HG03280 (cell line): ENCODE results near the gene ZNF891.
A peak's percentile ranks its signal among the peaks of the same experiment; 100 is the strongest.

ENCODE experiments used
- ATAC-seq: cut with Tn5 transposase; IDR thresholded peaks from one replicate; pipeline ENCODE4 v1.9.1; 2021; ENCODE audit warnings: mild to moderate bottlenecking, moderate library complexity; ENCODE audit not compliant: unreplicated experiment

The ZNF891 gene

DNA sequence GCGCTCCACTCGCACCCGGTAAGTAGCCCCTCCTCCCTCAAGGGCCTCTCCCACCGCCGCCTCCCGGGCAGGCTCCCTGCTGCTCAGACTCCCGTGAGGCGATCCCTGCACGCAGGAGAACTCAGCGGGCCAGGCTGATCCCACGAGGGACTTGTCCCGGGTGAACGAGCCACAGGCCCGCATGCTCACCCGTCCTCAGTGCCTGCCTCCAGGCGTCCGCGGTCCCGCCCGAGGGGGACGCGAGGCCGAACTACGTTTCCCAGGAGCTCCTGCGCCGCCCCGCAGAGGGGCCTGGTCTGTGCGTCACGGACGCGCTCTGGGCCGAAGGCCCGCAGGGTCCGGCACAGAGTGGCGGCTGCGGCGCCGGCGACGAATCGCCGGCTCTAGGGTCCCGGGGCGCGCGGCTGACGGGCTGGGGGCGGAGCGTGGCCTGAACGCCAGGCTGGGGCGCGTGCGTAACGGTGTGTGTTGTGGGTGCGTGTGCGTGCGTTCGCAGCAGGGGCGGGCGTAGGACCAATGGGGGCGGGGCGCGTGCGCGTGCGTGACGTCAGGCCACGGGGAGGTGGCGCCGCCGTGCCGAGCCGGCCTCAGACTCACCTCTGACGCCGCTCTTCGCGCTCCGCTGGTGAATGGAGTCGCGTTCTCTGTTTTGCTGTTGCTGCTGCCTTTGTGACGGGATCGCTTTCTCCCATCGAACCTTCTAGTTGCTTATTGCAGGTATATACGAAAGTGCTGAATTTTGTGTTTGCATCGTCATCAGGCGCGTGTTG is at the start of gene ZNF891, which contains the start of gene ZNF10:
Gene ZNF891, minus strand, starts transcription at position 237 of the 770 bp plus-strand sequence. CDS start 8,356 bp downstream, outside the sequence.
Gene ZNF10, plus strand, starts transcription at position 590 of the 770 bp plus-strand sequence. CDS start 13,866 bp downstream, outside the sequence.
- peak; percentile 96 for ATAC-seq

DNA sequence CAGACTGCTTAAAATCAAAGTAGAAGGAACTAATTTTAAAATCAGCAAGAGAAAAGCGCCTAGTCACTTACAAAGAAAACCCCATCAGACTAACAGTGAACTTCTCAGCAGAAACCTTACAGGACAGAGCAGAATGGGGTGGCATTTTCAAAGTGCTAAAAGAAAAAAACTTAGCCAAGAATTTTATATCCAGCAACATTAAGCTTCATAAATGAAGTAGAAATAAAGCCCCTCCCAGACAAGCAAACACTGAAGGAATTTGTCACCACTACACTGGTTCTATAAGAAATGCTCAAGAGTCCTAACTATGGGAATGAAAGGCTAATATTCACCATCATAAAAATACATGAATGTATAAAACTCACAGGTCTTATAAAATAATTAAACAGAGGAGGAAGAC is 44.8 kb upstream of the ZNF891 start:
- ATAC-seq = no peak

DNA sequence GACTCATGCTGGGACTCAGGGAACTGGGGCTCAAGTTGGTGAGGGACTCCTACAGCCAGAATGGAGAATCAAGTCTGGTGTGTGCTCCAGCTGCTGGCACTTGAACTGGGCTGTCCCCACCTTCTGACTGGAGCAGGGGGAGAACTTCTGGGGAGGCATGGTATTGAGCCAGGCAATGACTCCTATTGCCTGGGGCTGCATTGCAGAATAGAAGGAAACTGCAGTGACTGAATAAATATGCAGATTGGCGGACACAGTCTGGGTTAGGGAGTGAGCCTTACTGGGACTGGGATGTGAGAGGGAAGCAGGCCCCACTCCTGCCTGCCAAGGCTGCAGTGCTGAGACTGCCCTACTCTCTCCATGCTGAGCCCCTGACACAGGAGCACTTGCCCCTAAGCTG is 42.4 kb upstream of the ZNF891 start:
- ATAC-seq = no peak

DNA sequence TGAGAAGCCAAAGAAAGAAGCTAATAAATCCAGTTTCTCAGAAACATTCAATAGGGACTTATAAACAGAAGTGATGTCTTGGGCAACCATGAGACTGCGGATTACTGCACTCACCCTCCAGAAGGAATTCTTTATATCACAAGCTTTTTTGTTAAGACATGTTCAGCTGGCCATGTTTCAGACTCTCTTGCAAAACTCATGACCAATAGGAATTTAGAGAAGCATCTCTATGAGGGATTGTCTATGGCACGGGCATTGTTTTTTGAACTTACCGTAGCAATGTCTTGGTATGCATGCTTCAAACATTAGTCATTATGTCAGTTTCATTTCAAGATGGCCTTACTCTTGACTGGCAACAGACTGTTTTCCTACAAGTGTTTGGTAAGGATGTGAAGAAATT is 35.7 kb upstream of the ZNF891 start:
- no peak for ATAC-seq

DNA sequence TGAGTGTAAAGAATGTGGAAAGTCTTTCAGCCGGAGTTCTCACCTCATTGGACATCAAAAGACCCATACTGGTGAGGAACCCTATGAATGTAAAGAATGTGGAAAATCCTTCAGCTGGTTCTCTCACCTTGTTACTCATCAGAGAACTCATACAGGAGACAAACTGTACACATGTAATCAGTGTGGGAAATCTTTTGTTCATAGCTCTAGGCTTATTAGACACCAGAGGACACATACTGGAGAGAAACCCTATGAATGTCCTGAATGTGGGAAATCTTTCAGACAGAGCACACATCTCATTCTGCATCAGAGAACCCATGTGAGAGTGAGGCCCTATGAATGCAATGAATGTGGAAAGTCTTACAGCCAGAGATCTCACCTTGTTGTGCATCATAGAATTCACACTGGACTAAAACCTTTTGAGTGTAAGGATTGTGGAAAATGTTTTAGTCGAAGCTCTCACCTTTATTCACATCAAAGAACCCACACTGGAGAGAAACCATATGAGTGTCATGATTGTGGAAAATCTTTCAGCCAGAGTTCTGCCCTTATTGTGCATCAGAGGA is 26.1 kb upstream of the ZNF891 start:
- no peak for ATAC-seq

DNA sequence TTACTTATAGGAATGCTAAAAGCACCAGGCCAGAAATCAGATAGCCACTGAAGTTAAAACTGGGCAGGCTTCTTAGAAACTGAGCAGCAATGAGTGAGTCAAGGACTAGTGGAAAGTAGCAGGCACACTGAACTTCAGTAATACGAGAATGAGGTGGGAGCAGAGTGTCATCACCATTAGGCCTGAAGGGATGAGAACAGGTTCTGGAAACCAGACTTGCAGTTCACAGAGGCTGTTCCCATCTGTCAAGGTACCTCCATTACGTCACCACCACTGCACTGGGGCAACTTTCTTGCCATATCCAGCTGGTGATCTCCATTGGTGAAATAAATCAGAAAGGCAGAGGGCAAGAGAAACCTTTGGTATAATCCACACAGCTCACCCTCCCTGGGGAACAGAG is 15.9 kb upstream of the ZNF891 start:
- no peak for ATAC-seq

DNA sequence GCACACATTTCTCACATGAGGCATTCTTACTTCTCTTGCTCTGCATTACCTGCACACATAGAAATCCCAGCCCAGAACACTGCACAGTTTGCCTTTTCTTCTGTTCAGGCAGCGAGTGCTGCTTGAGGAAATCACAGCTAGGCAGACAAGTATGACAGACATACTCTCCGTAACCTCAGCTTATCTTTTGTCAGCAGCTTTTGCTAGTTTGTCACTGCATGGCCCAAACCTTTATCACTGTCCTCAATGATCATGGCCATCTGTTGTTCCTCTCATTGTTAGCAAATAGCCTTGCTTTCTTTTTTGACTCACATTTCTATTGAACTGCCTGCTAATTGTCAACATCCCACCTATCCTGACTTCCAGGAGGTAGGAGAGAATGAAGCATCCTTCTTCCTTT is 5.7 kb upstream of the ZNF891 start:
- ATAC-seq = no peak

DNA sequence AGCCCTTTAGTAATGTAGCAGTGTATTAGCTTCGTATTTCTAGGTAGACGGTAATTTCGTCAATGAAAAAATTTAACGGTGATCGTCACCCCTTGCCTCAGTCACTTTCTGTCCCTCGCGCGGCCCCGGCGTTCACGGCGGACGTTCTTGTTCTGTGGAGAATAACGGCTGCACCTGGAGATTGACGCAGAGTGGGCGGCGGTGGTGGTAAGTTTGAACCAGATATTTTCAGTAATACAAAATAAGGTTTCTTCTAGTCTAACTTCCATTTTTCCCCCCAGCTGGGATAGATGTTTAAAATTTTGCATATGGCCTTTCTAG is 694 bp upstream of the ZNF891 start:
- ATAC-seq = no peak

DNA sequence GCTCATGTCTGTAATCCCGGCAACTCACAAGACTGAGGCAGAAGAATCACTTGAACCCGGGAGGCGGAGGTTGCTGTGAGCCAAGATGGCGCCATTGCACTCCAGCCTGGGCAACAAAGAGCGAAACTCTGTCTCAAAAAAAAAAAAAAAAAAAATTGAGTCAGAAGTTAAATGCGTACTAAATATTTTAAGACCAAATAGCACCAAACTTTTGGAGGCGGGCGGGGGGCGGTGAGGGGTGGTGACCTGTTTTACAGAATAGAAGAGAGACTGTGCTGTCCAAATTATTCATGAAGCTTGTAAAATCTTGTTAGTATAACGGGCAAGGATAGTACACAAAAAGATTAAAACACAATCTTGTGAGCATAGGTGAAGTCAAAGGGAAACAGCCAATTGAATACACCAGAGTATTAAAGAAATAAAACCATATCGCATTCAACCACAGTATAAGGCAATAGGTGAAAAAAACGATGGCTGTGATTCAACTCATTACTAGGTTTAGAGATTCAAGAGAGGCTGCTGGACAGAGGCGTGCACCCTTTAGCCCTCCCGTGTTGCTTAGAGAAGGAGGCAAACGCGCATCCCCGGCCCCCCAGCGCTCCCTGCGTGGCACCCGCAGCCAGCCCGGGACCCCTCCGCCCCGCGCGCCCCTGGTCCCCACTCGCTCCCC is 571 bp downstream of the ZNF891 start:
- no peak for ATAC-seq

DNA sequence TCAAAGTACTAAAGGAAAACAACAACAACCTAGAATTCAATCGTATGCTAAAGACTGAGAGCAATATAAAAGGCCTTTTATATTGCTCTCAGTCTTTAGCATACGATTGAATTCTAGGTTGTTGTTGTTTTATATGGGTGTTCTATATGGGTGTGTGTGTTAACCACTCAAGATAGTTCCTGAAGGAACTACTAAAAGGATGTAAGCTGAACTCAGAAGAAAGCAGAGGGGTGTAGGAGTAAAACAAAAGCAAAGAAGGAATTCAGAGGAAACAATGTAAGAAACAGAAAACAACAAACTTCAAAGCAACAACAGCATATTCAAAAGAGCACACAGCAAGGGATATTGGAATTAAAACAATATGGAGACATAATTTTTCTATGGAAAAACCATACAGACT is 5.4 kb downstream of the ZNF891 start:
- ATAC-seq = no peak

DNA sequence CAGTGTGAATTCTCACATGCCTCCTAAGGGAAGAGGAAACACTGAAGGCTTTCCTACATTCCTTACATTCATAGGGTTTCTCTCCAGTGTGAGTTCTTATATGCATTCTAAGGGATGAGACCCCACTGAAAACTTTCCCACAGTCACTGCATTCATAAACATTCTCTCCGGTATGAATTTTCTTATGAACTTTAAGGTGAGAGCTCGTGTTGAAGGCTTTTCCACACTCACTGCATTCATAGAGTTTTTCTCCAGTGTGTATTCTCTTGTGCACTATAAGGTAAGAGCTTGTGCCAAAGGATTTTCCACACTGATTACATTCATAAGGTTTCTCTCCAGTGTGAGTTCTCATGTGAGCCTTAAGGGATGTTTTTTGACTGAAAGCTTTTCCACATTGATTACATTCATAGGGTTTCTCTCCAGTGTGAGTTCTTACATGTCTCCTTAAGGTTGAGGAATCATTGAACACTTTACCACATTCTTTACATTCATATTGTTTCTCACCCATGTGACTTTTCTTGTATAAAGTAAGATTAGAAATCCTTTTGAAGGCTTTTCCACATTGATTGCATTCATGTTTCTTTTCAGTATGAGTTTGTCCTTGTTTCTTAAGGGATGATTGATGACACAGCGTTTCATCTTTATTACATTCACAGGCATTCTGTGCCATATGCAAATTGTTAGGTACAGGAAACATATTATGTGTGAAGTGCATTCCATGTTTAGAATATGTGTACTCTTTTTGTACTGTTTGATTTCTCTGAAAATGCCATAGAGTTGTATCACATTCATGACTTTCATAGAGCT is 9.5 kb downstream of the ZNF891 start:
- no peak for ATAC-seq

DNA sequence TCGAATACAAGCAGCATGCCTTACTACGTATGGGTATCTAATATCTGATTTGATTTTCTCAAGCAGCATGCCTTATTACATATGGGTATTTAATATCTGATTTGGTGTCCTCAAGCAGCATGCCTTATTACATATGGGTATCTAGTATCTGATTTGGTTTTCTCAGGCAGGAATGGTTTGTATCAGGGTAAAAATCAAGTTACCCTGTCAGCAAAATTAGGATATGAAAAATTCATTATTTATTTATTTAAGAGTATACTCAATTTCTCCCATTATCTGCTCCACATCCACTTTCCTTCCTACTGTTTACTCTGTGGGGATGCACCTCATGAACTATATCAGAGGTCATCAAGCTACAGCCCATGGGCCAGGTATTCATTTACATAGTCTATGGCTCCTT is 21.9 kb downstream of the ZNF891 start:
- no peak for ATAC-seq

DNA sequence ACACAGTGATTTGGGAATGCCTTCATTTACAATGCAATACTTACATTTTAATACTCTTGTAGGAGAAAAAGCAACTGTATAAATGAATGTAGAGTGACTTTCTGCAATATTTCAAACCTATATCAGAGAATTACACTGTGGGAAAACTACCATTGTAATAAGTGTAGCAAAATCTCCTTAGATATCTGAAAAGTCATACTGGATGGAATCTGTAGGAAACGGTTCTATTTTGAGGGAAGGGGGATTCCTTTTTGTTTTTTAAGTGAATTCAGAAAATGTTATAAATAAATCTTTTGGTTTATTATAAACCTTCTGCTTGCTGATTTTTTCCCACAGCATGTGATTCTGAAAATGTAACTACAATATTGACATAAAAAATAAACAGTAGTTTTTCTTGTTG is 23.0 kb downstream of the ZNF891 start:
- ATAC-seq = no peak

DNA sequence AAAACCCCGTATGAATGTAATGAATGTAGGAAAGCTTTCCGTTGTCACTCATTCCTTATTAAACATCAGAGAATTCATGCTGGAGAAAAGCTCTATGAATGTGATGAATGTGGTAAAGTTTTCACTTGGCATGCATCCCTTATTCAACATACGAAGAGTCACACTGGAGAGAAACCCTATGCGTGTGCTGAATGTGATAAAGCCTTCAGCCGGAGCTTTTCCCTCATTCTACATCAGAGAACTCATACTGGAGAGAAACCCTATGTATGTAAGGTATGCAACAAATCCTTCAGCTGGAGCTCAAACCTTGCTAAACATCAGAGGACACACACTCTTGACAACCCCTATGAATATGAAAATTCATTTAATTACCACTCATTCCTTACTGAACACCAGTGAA is 23.8 kb downstream of the ZNF891 start:
- ATAC-seq = no peak

DNA sequence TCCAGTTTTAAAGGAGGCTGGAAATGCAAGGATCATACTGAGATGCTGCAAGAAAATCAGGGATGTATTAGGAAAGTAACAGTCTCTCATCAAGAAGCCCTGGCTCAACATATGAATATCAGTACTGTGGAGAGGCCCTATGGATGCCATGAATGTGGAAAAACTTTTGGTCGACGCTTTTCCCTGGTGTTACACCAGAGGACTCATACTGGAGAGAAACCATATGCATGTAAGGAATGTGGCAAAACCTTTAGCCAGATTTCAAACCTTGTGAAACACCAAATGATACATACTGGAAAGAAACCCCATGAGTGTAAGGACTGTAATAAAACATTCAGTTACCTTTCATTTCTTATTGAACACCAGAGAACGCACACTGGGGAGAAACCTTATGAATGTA is 24.5 kb downstream of the ZNF891 start:
- ATAC-seq = no peak

DNA sequence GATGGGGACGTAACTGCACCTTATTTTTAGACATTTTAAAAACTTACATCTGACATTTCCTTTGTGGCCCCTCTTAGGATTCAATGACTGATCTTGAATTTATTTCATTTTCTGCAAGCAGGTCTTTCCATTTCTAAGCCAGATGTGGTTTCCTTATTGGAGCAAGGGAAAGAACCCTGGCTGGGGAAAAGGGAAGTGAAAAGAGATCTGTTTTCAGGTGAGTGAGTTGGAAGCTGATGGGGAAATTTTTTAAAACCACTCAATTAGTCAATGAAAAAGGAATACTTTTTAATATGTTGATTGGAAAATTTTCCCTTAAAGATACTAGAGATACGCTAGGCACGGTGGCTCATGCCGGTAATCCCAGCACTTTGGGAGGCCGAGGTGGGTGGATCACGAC is 46.7 kb downstream of the ZNF891 start:
- no peak for ATAC-seq

DNA sequence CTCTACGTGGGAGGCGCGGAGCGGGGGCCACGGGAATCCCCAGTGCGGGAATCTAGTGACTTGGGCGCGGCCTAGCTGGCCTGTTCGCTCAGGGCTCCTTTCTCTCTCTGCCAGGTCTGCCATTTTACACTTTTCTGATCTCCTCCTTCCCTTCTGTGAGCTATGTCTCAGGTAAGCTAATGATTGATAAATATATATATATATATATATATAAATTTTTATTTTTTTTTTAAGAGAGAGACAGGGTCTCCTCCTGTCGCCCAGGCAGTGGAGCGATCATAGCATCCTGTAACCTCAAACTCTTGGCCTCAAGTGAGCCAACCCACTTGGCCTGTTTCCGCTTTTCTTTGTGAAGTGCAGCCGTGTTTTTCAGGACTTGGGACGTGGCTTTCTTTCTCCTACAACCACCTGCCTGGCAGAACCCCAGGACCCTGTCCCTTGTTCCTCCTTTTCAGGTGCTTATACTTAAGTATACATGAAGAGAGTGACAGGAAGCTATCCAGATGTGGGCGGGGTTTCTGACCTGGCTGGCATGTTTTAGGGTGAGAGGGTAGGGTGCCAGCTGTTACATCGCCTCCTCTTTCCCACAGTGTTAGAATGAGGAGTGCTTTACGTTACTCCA is 48.8 kb downstream of the ZNF891 start:
- ATAC-seq = no peak

DNA sequence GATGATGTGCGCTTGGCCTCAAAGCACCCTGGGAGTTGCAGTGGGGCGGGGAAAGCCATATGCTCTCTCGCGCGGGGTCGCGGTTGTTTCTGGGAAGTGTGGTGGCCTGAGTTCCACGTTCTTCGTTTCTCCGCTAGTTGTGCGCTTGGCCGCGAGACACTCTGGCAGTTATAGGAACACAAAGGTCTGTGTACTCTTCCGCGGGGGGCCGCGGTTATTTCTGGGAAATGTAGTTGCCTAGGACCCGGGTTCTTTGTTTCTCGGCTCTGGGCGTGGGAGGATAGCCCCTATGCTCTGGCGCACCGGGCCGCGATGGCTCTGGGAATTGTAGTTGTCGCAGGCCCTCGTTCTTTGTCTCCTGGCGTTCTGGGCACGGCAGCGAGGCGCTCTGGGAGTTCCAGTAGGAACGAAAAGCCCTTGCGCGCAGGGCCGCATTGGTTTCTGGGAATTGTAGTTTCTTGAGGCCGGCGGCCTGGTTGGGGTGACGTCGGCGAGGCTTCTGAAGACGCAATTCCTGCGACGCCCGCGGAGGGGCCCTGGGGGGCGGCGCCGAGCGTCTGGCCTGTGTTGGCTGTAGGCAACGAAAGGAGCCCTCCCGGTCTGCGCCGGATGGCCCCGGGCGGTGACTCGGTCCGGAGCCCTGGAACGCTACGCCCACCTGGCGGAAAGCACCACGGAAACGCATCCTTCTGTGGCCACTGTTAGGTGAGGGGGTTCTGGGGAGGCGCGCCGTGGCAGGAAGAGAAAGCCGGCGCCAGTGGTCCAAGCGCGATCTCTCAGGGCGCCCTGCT is 49.5 kb downstream of the ZNF891 start, which contains the start of gene ZNF140:
Gene ZNF140, plus strand, starts transcription at position 556 of the 791 bp plus-strand sequence. CDS start 398 bp downstream, outside the sequence.
- peak; percentile 72 for ATAC-seq

DNA sequence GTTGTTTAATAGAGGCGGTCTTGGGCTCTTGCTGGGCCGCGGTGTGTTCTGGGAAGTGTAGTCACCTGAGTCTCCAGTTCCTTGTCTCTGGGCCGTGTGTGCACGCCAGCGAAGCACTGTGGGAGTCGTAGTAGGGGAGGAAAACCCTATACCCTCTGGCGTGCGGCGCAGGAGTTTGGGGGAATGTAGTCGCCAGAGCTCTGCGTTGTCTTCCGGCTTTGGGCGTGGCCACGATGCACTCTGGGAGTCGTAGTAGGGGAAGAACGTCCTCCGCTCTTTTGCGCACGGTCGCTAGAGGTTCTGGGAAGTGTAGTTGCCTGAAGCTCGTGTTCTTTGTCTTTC is 50.1 kb downstream of the ZNF891 start:
- ATAC-seq = peak; percentile 81

DNA sequence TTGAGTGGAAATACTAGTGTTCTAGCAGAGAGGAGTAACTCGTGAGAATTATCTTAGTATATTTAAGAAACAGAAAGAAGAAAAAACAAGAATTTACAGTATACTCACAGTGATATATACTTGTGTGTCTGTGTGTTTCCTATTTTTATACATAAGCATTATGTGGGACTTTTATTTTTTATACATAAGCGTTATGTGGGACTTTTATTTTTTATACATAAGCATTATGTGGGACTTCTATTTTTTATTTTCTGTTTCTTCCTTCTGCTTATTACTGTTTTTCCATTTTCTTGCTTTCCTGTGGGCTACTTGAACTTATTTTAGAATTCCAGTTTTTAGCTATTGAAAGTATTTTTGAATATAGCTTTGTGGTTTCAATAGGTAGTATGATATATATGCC is 56.2 kb downstream of the ZNF891 start:
- no peak for ATAC-seq
